EH (cell line): ENCODE measurements around the gene SLC39A12.
"Not testable (repeated sequence)": the region's sequence is repeated elsewhere in the genome, so short reads cannot be mapped to it uniquely, and the experiment has no call there.

Source experiments
- DNase-seq: peaks from one replicate; pipeline ENCODE4 v3.0.0-alpha.2; 2015; ENCODE audit warnings: low read depth

SLC39A12 gene

DNA sequence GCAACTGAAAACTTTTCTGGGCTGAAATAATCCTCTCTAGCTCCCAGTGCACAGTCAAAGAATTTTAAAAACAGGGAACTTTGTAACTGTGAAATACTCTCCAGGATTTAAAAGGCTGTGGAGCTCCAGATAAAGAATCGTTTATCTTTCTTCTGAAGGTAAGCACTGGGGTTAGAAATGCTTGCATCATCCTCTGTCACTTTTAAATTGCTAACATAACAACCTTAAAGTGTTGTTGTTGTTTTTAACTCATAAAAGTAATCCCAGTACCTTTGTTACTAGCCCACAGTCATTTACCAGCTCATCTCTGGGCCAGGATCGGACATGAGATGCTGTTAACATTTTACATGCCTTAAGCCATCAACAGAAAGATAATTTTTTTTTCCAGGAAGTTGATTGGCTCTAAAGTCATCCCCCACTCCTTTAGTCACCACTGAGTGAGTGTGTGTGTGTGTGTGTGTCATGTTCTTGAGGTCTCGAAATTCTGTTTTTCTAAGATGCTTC, at the start of gene SLC39A12:
Gene SLC39A12 (plus strand): TSS at position 51 of the 504 bp plus-strand sequence. CDS start 1,359 bp downstream, outside the sequence.
- DNase-seq, result peak; percentile 74

DNA sequence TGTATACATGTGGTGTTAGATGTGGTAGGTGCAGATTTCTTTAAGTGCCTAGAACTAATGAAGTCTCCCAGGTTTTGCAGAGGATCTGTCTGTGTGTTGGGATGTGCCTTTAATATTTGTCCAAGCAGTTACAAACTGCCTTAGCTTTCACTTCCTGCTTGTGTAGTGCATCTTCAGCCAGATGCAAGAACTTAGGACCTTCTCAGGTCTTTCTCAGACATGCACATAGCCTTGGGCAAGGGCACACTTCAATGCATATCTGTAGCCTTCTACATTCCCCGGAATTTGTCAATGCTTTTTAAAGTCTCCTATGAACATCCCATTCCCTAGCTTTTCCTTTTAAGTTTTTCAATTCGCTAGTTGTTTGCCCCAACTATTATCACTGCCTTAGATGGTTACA, 47.2 kb upstream of the SLC39A12 start:
- no peak for DNase-seq

DNA sequence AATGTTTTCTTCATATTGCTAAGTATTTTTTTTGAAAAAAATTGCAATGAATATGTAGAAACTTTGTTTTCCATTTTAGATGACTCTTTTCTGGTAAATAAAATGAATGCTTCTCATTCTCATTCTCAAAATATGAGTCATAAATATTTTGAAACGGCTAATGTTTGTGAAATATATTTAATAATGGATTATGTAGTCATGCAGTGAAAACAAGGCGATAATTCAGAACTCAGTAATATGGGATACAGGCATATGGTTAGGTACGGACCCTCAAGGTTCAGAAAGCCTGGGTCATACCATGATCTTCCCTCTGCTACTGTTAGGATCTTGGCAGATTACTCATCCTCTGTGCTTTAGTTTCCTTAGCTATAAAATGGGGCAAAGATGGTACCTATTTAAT, 46.2 kb upstream of the SLC39A12 start:
- no peak for DNase-seq

DNA sequence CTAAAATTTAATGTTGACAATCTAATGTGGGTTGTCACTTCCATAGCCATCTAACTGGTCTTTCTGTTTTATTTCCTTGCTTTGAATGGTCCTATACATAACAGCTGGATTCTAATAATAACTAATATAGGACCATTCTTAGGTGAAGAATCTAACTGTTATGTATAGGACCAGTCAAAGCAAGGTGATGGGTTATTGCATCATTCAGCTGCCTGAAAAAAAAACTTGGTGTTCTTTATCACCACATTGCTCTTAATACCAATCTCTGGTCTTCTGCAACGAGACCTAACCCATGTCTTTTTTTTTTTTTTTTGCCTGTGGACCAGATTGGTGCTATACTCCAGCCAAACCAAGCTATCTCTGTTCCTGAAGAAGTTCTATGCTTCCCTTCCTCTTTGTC, 45.7 kb upstream of the SLC39A12 start:
- no peak for DNase-seq

DNA sequence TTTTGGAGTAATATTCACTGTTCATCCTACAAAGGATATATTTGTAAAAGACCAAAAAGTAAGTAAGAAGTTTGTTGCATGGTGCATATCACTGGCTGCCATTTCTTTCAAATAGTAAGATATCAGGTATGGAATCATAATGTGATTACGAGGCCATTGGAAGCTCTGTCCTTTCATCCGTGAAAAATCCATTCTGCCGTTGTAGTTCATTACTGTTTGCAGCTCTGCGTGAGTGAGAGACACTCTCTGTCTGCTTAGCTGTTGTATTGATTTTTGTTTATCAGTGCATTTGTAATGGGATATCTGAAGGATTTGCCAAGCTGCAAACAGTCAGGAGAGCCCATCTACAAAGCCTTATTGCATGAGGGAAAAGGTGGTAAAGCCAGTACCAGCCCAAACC, 44.1 kb upstream of the SLC39A12 start:
- DNase-seq, result no peak

DNA sequence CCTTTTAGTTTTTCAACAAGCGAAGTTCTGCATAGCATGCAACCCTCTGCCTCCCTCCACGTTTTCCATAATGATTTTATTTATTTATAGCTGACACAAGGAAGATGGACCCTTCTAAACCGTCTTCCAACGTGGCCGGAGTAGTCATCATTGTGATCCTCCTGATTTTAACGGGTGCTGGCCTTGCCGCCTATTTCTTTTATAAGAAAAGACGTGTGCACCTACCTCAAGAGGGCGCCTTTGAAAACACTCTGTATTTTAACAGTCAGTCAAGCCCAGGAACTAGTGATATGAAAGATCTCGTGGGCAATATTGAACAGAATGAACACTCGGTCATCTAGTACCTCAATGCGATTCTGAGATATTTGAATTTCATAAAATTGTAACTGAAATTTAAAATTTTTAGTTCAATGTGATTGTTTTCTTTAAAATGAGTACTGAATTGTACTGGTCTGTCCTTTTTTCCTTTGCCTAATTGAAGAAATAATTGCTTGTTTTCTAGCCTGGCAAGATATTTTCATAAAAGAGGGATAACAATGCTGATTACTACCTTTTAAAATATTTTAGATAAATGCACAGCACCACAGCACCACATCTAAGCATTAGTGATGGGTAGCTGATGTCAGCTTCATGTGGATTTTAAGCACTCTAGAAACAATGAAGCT, 41.5 kb upstream of the SLC39A12 start:
- DNase-seq, result peak; percentile 71

GRCh38 chr10:17912754-17913153, 39.0 kb upstream of the SLC39A12 start:
- DNase-seq, result no peak

GRCh38 chr10:17913604-17914003, 38.1 kb upstream of the SLC39A12 start:
- DNase-seq, result no peak

- DNase-seq, result no peak
These were observed 37.3 kb upstream of the SLC39A12 start for GRCh38 chr10:17914169-17915045.

- no peak for DNase-seq
These were observed 36.5 kb upstream of the SLC39A12 start for GRCh38 chr10:17915181-17915580.

DNA sequence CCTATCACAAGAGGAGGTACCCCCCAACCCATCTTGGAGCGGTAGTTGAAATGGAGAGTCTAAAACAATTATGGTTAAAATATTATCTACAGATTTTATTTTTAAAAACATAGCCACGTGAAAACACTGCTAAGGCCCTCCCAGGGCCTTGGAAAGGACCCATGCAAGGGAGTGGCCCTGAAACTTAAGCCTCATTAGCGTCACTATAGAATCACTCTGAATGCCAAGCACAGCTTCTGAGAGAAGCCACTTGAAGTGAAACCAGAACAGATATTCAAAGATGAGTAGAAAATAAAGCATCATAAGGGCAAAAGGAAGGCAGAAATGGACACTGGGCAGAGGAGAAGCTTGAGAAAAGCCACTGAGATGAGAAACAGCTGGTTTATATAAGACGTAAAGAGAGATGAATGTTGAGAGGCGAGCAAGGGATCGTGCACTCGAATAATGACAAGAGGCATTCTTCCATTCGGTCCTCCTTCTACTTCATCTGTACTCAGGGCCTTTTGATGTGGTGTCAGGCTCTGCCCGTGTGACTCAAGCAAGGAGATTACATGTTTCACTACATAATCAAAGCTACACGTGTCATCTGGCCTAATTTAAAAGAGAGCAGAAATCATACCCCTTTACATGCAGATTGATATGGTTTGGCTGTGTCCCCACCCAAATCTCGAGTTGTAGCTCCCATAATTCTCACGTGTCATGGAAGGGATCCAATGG, 33.4 kb upstream of the SLC39A12 start:
- no peak for DNase-seq

- no peak for DNase-seq
These were observed 30.3 kb upstream of the SLC39A12 start for GRCh38 chr10:17921378-17921777.

DNA sequence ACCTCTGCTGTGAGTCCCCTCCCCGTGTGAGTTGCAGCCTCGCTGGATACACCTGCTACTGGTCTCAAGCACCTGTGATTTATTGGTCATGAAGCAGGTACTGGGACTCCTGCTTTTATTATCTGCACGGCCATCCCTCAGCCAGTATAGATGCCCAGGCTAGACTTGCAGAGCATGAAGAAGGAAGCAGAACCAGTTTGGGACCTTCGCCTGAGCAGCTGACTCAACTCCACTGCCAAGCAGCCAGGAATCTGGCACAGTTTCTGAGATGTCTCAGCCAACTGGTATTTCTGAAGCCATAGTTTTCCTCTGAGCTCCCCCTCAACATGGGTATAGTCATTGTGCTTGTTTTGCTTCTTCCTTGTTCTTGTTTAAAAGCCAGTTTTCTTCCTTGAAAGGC, 28.0 kb upstream of the SLC39A12 start:
- peak; percentile 95 for DNase-seq

DNA sequence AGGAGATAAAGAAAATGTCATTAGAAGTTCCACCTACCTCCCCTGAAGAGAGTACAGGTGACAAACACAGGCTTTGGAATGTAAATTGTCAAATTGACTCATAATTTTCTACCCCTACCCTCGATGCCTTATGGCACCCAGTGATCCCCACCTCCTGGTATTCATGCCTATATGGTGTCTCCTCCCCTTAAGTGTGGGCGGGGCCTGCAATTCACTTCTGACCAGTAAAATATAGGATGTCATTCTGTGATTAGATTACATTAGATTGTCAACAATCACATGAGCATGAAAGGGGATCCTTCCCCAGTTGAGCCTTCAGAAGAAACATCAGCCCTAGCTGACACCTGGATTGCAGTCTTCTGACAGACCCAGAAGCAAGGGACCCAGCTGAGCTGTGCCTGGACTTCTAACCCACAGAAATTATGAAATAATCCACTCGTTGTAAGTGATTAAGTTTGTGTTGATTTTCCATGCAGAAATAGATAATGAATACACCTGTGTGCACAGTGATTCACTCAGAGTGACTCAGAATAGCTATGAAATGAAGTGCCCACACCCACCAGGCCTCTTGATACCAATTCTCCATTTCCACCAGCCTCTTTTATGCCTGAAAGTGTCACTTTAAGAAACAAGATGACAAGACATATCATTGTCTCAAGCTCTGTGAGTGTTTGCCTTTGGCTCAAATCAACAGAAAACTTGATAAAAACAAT, 8.5 kb upstream of the SLC39A12 start:
- DNase-seq, result no peak

GRCh38 chr10:17950269-17950668, 1.4 kb upstream of the SLC39A12 start:
- DNase-seq, result not testable (repeated sequence)

- DNase-seq, result no peak
These were observed 992 bp upstream of the SLC39A12 start for GRCh38 chr10:17950726-17951125.

GRCh38 chr10:17954372-17954771, 2.7 kb downstream of the SLC39A12 start:
- DNase-seq, result not testable (repeated sequence)

DNA sequence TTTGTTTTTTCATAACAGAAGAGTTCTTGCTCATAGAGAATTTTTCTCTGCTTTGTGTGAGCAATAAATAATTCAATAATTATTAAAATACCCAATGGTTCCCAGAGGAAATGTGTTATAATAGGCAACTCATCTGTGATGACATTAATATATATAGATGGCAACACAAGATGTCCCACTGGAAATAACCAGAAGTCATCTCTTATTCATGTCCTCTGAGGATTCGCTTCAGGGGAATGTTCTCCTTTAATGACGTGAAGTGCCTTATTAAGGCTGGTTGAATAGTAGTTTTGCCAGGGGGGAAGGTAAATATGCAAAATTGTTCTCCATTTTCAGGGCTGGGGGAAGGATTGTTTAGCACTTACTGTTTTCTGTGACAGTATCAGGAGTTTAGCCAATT, 3.1 kb downstream of the SLC39A12 start:
- peak; percentile 59 for DNase-seq

- DNase-seq, result no peak
These were observed 6.3 kb downstream of the SLC39A12 start for GRCh38 chr10:17958049-17958448.

DNA sequence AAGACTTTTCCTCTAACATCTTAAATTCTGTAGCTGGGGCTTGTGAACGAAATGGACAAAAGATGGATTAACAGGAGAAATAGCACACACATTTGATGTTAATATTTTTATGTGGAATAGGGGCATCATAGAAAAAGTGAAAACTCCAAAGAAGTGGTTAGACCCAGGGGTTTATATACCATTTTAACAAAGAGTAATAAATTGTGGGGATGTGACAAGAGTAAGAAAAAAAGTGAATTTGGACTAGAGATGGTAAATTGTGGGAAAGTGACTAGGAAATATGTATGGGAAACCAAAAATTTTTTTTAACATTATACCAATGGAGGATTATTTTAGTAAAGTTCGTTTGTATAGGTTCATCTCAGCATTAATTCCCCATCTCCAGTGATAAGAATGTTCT, 8.2 kb downstream of the SLC39A12 start:
- no peak for DNase-seq

GRCh38 chr10:17961551-17962422, 10.1 kb downstream of the SLC39A12 start:
- peak; percentile 31 for DNase-seq
